ENCODE measurements around the gene PRDM2.

DNA sequence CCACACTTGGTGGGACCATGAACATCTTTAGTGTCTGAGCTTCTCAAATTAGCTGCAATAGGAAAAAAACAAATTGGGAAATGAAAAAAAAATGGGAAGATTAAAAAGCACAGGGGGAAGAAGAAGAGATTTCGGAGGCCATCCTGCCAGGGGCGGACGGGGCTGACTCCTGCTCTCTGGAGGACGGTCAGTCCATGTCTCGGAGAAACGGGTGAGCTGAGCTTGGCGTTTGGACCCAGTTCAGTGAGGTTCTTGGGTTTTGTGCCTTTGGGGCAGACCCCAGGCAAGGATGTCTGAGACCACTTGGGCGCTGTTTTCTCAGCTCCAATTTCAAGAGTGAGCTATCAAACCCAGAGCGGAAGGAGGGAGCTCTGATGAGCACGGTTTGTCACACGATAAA, 123.9 kb downstream of the PRDM2 start:
- no peak for TF ChIP-seq BHLHE40 (IDR thresholded peaks at IDR 0.05; ENCODE audit: borderline replicate concordance)
- no peak for TF ChIP-seq SUZ12 (IDR thresholded peaks at IDR 0.05)
- TF ChIP-seq HDGF (IDR thresholded peaks at IDR 0.05; ENCODE audit: borderline replicate concordance) = no peak
- no peak for TF ChIP-seq SP1 (IDR thresholded peaks at IDR 0.05)
